ENCODE data around the gene RASA1.

RASA1 gene

DNA sequence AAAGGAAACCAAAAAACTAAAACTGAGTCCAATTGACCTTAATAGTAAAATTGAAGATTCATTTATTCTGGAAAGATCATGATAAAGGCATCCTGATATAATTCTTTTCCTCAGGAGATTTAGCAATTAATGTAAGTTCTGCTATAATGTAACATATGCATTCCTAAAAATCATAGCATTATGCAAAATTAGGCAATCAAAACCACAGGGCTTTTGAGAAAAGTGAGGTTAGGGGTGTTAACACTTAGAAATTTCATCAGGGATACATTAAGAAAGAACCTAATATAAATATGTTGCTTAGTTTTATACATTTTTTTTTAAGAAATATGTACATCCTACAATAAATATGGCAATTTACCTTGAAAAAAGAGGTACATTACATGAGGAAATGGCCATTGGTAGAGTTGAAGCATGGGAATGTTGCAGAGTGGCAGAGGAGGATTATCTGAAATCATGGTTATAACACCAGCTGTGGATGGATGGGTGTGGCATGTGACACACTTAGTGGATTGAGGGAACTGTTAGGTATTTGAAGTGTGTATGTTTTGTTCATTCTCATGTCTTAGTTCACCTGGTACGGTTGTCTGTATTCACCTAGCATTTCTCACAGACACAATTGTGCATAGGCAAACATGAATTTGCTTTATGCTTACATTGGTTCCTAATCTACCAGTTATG, 94.0 kb downstream of the RASA1 start:
- peak; percentile 51 for DNase-seq

- no peak for DNase-seq
These were observed 99.6 kb downstream of the RASA1 start for GRCh38 chr5:87367243-87367642.

DNA sequence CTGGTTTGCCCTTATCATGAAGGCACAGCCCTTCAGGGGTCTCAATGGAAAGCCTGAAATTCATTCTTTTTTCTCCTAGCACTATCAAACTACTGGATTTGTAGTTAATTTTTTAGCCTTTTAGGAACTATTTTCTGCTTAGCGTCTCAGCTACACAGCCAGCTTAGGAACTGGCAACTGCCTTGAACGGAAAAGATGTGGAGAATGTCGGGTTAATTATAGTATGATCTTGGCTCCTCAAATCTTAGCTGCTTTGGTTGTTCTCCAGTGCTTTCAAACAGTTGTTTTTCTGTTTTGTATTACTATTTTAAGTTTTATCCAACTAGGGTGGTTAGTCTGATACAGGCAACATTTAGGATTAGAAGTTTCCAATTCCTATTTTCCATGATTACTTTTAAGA, 100.9 kb downstream of the RASA1 start:
- no peak for DNase-seq

DNA sequence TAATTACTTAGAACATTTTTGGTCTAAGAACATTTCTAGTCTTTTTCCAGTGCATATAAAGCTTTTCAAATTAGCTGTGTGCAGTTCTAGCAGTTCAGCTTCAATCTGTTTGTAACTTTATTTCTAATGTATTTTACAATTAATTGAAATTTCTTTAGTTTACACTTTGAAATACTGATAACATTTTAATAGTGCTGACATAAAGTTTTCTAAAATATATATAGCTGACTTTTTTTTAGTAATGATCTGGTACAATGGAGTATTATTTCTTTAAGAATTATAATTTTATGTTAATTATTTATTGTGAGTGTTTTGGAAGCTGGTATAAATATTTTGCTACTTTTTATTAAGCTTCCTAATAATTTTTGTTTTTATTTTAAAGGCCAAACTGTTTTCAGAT, 101.7 kb downstream of the RASA1 start:
- no peak for DNase-seq

GRCh38 chr5:87372705-87373104, 105.0 kb downstream of the RASA1 start:
- DNase-seq = no peak

DNA sequence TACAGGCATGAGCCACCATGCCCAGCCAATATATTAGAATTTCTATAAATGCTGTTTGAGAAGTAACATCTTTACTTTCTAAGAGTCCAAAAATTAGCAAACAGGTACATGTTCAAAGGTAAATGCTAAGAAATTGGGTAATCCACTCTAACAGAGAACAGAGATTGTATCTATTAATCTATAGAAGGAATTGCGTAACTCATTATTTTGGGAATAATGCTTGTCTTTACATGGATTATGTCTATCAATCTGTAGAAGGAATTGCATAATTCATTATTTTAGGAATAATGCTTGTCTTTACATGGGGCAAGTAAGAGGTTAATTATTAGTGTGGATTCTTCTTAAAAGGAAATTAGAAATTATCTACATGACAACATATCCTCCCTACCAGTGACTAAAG, 114.5 kb downstream of the RASA1 start:
- no peak for DNase-seq

DNA sequence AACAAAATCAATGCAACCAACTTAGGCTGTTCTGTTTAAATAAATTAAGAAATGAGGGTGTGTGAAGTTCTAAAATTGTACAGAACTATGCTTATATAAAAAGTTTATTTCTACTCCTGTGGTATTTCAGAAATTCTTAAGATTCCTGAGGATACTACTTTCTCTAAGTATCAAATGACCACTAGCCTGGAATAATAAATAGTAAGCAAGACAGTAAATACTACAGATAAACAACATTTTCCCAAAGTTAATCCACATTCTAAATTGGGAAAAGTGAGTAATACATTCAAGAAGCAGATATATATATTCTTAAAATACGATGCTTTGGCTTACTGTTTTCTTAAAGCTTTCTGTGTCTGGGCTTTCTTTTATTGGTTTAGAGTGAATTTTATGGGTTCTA, 115.5 kb downstream of the RASA1 start:
- peak; percentile 14 for DNase-seq

DNA sequence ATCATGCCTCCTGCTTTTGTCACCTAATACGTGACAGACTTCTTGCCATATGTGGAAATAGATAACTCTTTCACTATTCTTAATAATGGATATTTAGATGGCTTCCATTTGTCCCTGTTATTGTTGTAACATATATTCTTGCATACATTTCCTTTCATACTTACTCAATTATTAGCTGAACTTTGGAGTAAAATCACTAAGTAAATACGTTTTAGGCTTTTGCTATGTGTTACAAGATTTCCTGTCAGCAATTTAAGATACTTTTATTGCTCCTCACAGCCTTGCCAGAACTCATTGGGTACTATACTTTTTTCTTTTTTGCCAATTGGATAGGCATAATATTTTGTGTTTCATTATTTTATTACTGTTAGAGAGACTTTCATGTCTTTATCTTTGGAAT, 118.1 kb downstream of the RASA1 start:
- DNase-seq = no peak

DNA sequence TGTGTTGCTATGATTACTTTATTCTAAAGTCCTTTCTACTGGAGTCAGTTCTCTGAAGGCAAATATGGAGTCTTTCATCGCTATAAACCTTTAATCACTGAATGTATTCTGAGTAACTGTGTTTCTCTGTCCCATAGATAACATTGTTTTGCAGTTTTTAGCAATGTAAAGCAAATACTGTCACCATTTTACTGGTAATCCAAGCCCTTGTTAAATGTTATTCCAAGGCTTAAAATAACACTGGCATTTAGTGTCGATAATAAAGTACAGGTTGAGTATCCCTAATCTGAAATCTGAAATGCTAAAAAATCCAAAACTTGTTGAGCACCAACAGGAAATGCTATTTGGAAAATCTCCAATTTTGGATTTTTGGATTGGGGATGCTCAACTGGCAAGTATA, 120.4 kb downstream of the RASA1 start:
- DNase-seq = no peak

DNA sequence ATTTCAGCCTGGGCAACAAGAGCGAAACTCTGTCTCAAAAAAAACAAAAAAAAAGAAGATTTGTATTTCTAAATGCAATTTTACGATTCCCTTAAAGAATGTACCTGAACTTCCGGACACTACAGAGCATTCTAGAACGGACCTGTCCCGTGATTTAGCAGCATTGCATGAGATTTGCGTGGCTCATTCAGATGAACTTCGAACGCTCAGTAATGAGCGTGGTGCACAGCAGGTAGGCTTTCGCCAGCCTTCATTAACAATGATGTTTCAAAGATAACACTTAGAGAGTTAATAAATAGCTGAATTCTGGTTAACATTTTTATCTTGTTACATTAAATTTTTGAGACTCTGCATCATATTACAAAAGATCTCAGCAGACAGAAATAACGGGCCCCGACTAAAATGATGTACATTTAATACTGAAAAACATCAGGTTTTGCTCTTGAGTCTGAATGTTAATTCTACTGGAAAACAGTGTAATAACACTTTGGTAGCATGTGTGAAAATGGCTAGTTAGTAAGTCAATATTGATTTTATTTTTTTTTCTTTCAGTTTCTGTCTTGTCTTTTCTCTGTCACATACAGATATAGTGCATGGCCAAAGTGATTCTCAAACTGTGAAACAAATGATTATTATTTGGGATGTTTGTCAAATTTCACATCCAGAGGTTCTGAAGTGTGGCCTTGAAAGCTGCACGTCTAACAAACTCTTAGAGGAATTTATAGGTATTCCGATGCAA, 121.8 kb downstream of the RASA1 start:
- DNase-seq = no peak

GRCh38 chr5:87390075-87390474, 122.4 kb downstream of the RASA1 start:
- no peak for DNase-seq

- peak; percentile 43 for DNase-seq
These were observed 123.0 kb downstream of the RASA1 start for GRCh38 chr5:87390576-87391199.

DNA sequence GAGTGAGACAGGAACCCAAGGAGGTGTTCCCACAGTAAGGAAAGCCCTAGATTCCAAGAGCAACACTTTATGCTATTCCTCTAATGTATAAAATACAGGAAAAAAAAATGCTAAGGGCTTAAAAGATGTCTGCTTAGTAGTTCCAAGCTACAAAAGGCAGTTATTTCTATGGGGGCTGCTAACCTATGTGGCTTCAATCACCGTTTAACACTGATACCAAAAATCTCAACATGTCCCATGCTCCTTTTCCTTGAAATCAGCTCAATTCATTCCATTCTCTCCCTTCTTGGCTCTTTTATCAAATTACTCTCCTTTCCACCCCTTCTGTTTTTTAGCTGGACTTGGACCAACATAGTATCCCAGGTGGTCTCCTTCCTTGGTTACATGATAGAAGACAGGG, 124.5 kb downstream of the RASA1 start:
- no peak for DNase-seq

DNA sequence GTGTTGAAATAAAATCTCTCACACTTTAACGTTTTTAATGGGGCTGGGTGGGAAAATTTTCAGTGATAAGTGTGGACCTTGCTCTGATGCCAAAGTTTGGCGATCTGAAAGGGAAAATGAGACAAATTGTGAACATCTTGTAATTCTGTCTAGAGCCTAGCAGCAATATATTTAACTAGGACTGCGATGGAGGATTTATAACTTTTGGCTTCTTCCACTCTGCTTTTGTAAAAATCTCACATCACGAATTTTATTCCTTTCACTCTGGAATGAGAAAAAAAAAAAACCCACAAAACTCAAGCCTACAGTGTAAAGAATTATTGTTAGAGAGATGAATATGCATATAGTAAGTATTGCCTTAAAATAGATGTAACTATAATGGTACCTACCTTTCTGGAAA, 125.1 kb downstream of the RASA1 start:
- DNase-seq = peak; percentile 10

GRCh38 chr5:87393331-87393730, 125.6 kb downstream of the RASA1 start:
- DNase-seq = peak; percentile 87

GRCh38 chr5:87394411-87395165, 126.9 kb downstream of the RASA1 start:
- peak; percentile 46 for DNase-seq

DNA sequence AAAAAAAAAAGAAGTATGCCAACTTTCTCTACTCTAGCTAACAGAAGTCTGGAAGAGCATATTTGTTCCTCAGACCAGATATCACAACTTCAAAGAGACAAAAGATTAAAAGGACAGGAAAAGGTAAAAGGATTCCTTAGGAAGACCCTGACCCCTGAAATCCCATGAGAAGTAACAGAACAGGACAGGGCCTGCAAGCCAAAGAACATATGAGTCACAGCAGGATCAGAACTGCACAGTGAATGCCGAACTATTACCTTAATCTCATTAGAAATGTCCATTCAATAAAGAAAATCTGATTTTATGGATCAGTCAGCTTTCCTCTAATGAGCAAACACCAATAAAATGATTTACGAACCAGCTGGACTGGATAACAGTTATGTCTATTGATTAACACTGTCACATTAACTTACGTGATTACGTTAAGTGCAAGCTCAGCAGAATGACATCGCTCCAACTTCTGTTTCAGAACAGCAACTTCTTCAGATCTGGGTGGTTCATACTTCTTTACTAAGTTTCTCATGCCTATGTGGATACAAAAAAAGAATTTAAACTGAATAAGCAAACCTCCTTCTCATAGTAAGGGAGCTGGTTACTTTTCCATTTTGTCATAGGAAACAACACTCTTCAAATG, 131.4 kb downstream of the RASA1 start:
- DNase-seq = no peak

- no peak for DNase-seq
These were observed 132.0 kb downstream of the RASA1 start for GRCh38 chr5:87399720-87400119.

- DNase-seq = peak; percentile 46
These were observed 132.7 kb downstream of the RASA1 start for GRCh38 chr5:87400305-87400899.

- DNase-seq = no peak
These were observed 133.9 kb downstream of the RASA1 start for GRCh38 chr5:87401626-87402025.

DNA sequence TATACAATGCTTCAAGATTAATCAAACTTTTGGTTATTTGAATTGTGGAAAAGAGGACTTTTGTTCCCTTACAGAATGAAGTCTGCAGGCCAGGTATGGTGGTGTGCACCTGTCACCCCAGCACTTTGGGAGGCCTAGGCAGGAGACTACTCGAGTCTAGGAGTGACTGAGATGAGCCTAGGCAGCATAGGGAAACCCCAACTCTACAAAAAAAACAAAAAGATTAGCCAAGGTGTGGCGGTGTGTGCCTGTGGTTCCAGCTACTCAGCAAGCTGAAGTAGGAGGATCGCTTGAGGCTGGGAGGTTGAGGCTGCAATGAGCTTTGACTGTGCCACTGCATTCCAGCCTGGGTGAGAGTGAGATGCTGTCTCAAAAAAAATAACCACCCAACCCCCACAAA, 135.7 kb downstream of the RASA1 start:
- no peak for DNase-seq

DNA sequence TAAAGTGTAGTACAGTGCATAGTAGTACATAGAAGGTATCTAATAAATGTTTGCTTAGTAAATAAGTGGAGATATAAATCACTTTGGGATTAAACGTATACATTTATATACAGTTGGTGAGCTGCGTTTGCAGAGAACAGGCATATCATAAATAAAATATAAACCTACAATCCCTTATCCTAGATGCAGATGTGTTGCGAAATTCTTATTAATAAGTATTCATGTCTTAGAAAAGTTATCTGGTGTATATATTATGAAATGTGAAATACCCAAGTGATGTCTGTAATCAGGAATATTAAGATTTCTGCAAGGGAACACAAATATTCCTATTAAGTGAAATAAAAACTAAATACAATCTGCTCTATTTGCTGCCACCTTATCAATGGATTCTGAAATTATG, 136.2 kb downstream of the RASA1 start:
- DNase-seq = no peak

DNA sequence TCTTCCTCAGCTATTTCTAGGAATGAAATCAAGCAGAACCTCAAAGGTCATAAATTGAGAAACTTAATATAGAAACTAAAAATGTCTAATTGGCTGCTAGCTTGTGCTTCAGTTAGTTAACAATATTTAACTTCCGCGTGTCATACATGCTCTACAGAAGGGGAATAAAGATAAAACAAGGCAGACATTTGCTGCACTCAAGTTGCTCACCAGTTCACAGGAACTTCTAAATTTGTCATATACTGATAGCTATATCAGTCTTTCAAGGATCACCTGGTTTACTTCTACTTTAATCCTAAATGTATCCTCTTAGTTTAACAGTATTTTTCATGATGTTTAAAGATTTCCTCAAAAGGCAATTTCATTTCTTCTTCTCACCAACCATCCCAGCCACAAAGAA, 136.7 kb downstream of the RASA1 start:
- no peak for DNase-seq

Data from fibroblast of skin of right biceps (primary cell).